OCI-LY1 (cell line): Measurements from ENCODE around the gene NCAPH2.

ENCODE experiments used
- EZH2 ChIP-seq: fragments of 200-600 bp; sonication (generic), shearing (Covaris generic); IDR thresholded peaks from 2 replicates; pipeline ENCODE4 v1.8.0; 2017; ENCODE audit warnings: borderline replicate concordance, mixed run types, mild to moderate bottlenecking, antibody characterized with exemption, low read length, moderate library complexity, mixed read lengths
- TF ChIP-seq, protein P1 (sequence below): fragments of 200-600 bp; sonication (generic), shearing (Covaris generic); IDR thresholded peaks from 2 replicates; pipeline ENCODE4 v1.5.1; 2017; ENCODE audit warnings: mild to moderate bottlenecking, antibody characterized with exemption, low read length, moderate library complexity, mixed read lengths

DNA sequence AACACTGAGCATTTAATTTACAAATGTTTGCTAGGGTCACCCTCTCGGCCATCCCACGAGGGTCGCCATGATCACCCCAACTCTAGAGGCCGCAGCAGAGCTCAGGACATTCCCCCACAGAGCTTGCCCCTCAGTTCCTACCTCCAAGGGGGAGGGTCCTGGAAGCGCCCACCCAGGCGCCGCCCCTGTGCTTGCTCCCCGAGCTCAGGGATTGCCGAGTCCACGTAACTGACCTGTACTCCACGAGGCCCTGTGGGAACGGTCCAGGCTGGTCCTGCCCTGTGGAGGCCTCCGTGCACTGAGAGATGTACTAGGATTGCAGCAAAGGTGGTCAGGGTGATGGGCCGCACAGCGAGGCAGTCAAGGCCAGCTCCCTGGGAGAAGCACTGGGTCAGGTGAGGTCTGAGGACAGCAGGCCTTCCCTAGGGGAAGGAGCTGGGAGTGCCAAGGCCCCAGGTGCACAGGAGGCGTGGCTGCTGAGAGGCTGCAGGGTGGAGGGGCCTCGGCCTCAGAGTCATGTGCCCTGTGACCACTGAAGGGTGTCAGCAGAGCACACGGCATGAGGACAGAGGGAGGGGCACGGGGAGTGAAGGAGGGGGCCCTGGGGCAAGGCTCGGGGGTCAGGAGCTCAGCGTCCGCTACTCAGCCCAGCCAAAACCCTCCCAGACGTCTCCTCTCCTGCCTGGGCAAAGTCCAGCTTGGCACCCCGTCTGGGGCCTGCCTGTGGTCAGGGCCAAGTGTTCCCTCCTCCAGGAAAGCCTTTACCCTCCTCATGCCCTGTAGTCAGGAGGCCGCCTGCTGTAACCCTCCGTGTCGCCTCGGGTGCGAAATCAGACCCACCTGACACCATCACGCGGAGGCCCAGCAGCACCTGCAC, 23.8 kb upstream of the NCAPH2 start:
- TF ChIP-seq, protein P1, sequence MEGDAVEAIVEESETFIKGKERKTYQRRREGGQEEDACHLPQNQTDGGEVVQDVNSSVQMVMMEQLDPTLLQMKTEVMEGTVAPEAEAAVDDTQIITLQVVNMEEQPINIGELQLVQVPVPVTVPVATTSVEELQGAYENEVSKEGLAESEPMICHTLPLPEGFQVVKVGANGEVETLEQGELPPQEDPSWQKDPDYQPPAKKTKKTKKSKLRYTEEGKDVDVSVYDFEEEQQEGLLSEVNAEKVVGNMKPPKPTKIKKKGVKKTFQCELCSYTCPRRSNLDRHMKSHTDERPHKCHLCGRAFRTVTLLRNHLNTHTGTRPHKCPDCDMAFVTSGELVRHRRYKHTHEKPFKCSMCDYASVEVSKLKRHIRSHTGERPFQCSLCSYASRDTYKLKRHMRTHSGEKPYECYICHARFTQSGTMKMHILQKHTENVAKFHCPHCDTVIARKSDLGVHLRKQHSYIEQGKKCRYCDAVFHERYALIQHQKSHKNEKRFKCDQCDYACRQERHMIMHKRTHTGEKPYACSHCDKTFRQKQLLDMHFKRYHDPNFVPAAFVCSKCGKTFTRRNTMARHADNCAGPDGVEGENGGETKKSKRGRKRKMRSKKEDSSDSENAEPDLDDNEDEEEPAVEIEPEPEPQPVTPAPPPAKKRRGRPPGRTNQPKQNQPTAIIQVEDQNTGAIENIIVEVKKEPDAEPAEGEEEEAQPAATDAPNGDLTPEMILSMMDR, result no peak
- no peak for TF ChIP-seq EZH2
